ENCODE results near the gene FIBCD1. TPM values are rescaled to one million over a fixed set of nuclear protein-coding genes. Genes with fewer than 3 reads are reported as not detected.

FIBCD1 gene
- total RNA-seq, 1 experiment from 2014 or later: 7.1 TPM

DNA sequence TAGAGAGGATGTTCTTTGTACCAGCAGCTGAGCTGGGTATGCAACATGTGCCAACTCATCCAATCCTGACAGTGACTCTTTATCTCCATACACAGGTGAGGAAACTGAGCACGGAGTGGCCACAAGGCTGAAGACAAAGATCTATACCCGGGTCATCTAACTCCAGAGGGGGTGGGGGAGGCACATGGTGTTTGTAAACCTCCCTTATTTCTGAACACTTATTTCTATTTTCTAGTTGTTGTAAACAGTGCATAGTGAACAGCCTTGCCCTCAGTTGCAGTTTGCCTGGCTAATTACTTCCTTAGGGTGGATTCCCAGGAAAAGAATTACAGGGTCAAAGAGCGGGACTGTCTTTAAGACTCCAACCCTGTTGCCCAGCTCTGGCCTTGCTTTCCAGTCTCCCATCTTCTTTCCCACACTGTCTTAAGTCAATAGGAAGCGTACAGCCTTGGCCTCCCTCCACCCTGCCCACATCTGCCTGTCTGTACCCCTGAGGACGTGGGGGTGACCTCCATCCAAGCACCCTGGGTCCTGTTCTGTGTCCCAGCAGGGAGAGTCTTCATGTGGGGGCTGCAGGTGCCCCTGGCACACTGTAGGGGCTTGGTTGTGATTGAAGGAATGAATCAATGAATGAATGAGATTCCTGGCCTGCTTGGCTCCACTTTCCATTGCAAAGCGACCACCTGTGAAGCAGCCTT is 13.2 kb upstream of the FIBCD1 start:
- Mint-ChIP-seq H3K27ac (no peak overlapping the region), H3K27me3 (ENCODE audit: low read depth) (peaks cover 42% of the 10 kb centered on the region), H3K36me3 (ENCODE audit: insufficient read depth in 1 of 3, low read depth in 3 of 3) (peaks cover 0 to 2% (median 0%) of the 10 kb centered on the region in 3 experiments; a peak in 1 of 7 replicates), H3K4me3 (no peak overlapping the region), H3K4me1 (peaks cover 10 to 15% of the 10 kb centered on the region in 2 experiments), H3K9me3 (peaks cover 7 to 14% of the 10 kb centered on the region in 2 experiments; a peak in 4 of 5 replicates)
- no peaks in the 10 kb centered on the region for H3K4me1 ChIP-seq (ENCODE audit: insufficient read depth, low read length)
- H3K79me1 ChIP-seq (ENCODE audit: insufficient read depth, low read depth, low read length, poor library complexity, severe bottlenecking): no peaks in the 10 kb centered on the region
- H2BK20ac ChIP-seq (ENCODE audit: low read depth, low read length, poor library complexity, severe bottlenecking): no peak overlapping the region
- H4K91ac ChIP-seq (ENCODE audit: insufficient read length, low read depth, low read length): no peak overlapping the region
- WGBS (ENCODE audit: extremely low coverage, insufficient read length, low lambda C conversion rate): no CpG with 5 or more reads among the region's 6 CpGs
- H3K27me3 ChIP-seq (ENCODE audit: insufficient read depth, low read length): no peaks in the 10 kb centered on the region
- no peak overlapping the region for H3K4ac ChIP-seq (ENCODE audit: low read depth, low read length)
- no peak overlapping the region for H4K8ac ChIP-seq (replicated peaks; ENCODE audit: insufficient read length, low read depth, low read length)
- no peak overlapping the region for H3K18ac ChIP-seq (ENCODE audit: insufficient read length, low read depth, low read length)
- H2BK5ac ChIP-seq (ENCODE audit: insufficient read length, low read length): no peak overlapping the region
- H2BK15ac ChIP-seq (ENCODE audit: low read depth, low read length): no peak overlapping the region
- H3K9me3 ChIP-seq (ENCODE audit: control insufficient read depth, low read depth, low read length): no peaks in the 10 kb centered on the region
- H4K5ac ChIP-seq (ENCODE audit: insufficient read length, low read depth, low read length): no peak overlapping the region
- no peak overlapping the region for H3K56ac ChIP-seq (ENCODE audit: insufficient read length, low read depth, low read length)
- H3K9ac ChIP-seq (ENCODE audit: extremely low read depth, insufficient read length, low read length): no peak overlapping the region
- no peak overlapping the region for H2AFZ ChIP-seq (ENCODE audit: low read length)
- no peak overlapping the region for H2BK12ac ChIP-seq (ENCODE audit: insufficient read length, low read depth, low read length)
- H3K23me2 ChIP-seq (ENCODE audit: insufficient read length, low read depth, low read length, poor library complexity, severe bottlenecking): no peaks in the 10 kb centered on the region
- TF ChIP-seq, protein P1, sequence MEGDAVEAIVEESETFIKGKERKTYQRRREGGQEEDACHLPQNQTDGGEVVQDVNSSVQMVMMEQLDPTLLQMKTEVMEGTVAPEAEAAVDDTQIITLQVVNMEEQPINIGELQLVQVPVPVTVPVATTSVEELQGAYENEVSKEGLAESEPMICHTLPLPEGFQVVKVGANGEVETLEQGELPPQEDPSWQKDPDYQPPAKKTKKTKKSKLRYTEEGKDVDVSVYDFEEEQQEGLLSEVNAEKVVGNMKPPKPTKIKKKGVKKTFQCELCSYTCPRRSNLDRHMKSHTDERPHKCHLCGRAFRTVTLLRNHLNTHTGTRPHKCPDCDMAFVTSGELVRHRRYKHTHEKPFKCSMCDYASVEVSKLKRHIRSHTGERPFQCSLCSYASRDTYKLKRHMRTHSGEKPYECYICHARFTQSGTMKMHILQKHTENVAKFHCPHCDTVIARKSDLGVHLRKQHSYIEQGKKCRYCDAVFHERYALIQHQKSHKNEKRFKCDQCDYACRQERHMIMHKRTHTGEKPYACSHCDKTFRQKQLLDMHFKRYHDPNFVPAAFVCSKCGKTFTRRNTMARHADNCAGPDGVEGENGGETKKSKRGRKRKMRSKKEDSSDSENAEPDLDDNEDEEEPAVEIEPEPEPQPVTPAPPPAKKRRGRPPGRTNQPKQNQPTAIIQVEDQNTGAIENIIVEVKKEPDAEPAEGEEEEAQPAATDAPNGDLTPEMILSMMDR (conservative IDR thresholded peaks at IDR 0.05): no peak
- H3K27ac ChIP-seq (ENCODE audit: insufficient read length, low read depth, low read length): no peak overlapping the region
- no peak overlapping the region for H3T11ph ChIP-seq (ENCODE audit: low read length)
- no peaks in the 10 kb centered on the region for H4K20me1 ChIP-seq (ENCODE audit: control insufficient read depth, insufficient read depth, insufficient read length)
- H3K23ac ChIP-seq (ENCODE audit: insufficient read length, low read depth, low read length): no peak overlapping the region
- H3K4me2 ChIP-seq (ENCODE audit: insufficient read depth, insufficient read length, low read length): no peak overlapping the region
- no peak for DNase-seq
- no peak overlapping the region for H2AK5ac ChIP-seq (ENCODE audit: insufficient read length, low read length)
- no peaks in the 10 kb centered on the region for H3K79me2 ChIP-seq (ENCODE audit: insufficient read depth, low read length)
- H2BK120ac ChIP-seq (ENCODE audit: low read depth, low read length, poor library complexity, severe bottlenecking): no peak overlapping the region
- H3K14ac ChIP-seq (ENCODE audit: insufficient read depth, low read length): no peak overlapping the region

All from H9 (cell line).